HAP-1 (cell line): Measurements from ENCODE around the gene P3H3.
"Not testable (repeated sequence)": the region's sequence is repeated elsewhere in the genome, so short reads cannot be mapped to it uniquely, and the experiment has no call there.

Experiments used
- DNase-seq, 2 experiments: peaks; one replicate each; pipeline ENCODE4 v3.0.0-alpha.2; 2016 to 2020; ENCODE audit warnings: low spot score in 2 of 2
- H3K27me3 ChIP-seq: fragments of 250-450 bp; sonication (Bioruptor Pico); 2 replicates; pipeline ENCODE4 v1.5.1; 2020; ENCODE audit warnings: low read depth, mild to moderate bottlenecking, moderate library complexity
- H3K36me3 ChIP-seq: fragments of 250-450 bp; sonication (Bioruptor Pico); replicated peaks from 2 replicates; pipeline ENCODE4 v1.5.1; 2020; ENCODE audit warnings: mild to moderate bottlenecking
- H3K4me1 ChIP-seq: fragments of 250-450 bp; sonication (Bioruptor Pico); 2 replicates; pipeline ENCODE4 v1.5.1; 2020; ENCODE audit warnings: mild to moderate bottlenecking
- H3K4me3 ChIP-seq: fragments of 250-450 bp; sonication (Bioruptor Pico); 2 replicates; pipeline ENCODE4 v1.5.1; 2020; ENCODE audit warnings: mild to moderate bottlenecking, moderate library complexity
- H3K9me3 ChIP-seq: fragments of 250-450 bp; sonication (Bioruptor Pico); 2 replicates; pipeline ENCODE4 v1.5.1; 2020; ENCODE audit warnings: mild to moderate bottlenecking, moderate library complexity
- in situ Hi-C: fragments of 300-500 bp; cut with MboI; formaldehyde crosslinking; loops from 3 replicates; pipeline ENCODE4 v1.14.3; 2020; ENCODE audit warnings: low sequenced_read_pairs, inconsistent platforms, mixed read lengths

Gene P3H3

DNA sequence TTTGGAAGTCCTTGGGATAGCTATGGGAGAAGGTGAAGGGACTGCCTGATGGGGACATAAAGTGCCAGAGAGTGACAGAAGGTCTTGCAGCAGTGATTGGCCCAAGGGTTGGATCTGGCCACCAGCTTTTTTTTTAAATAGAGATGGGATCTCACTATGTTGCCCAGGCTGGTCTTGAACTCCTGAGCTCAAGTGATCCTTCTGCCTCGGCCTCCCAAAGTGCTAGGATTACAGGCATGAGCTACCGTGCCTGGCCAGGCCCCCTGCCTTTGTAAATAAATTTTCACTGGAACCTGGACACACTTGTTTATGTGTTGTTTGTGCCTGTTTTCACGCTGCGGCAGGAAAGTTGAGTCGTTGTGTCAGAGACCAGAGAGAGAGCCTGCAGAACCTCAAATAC, 37.1 kb downstream of the P3H3 start:
- H3K9me3 ChIP-seq, DNase-seq, H3K27me3 ChIP-seq, H3K4me3 ChIP-seq: not testable (repeated sequence)
- peaks cover 73% of the 10 kb centered on the region for H3K36me3 ChIP-seq
- in situ Hi-C loops: loop anchor here (5.0 kb wide), 1 partner anchor 77 kb away; the partner anchor contains the start of genes C12orf57 and RNU7-1
- peaks cover 12% of the 10 kb centered on the region for H3K4me1 ChIP-seq

DNA sequence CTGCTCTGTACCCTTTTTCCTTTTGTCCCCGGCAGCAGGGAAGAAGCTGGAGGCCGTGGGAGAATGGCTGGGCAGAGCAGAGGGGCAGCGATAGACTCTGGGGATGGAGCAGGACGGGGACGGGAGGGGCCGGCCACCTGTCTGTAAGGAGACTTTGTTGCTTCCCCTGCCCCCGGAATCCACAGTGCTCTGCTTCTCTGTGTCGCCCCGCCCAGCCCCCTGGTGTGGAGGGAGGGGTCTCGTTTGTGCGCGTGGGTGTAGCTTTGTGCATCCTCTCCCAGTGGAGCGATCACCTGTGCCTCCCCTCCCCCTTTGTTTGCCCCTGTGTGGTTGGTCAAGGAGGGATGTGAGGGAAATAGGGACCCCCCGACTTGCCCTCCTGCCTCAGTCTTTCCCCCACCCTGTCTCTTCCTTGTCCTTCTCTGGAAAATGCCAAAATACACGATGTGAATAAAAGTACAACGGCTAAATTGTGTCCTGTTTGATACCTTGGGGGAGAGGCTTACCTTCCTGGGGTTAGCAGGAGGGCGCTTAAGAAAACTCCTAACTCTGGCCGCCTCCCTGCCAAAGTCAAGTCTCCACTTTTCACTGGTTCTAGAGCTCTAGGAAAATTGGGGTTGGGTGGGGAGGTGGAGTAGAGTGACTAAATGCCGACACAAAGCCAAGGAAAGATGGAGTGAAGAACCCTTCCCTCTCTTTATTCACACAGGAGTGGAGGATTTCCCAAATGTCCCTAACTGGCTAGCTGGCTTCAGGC, 38.1 kb downstream of the P3H3 start:
- in situ Hi-C loops: loop anchor here (5.0 kb wide), 1 partner anchor 76 kb away; the partner anchor contains the start of genes C12orf57 and RNU7-1
- H3K4me3 ChIP-seq: peak overlapping the region; percentile 92
- H3K9me3 ChIP-seq: no peaks in the 10 kb centered on the region
- peaks cover 73% of the 10 kb centered on the region for H3K36me3 ChIP-seq
- H3K4me1 ChIP-seq: peaks cover 17% of the 10 kb centered on the region
- DNase-seq: peak in 1 of 2 experiments; percentile 29
- no peaks in the 10 kb centered on the region for H3K27me3 ChIP-seq

GRCh38 chr12:6866920-6867412, 38.8 kb downstream of the P3H3 start:
- in situ Hi-C loops: loop anchor here (5.0 kb wide), 1 partner anchor 75 kb away; the partner anchor contains the start of genes C12orf57 and RNU7-1
- Histone ChIP-seq H3K4me1 (peaks cover 21% of the 10 kb centered on the region), H3K4me3 (peak overlapping the region; percentile 92), H3K36me3 (peaks cover 74% of the 10 kb centered on the region), H3K27me3 (no peaks in the 10 kb centered on the region), H3K9me3 (no peaks in the 10 kb centered on the region)
- DNase-seq: no peak

DNA sequence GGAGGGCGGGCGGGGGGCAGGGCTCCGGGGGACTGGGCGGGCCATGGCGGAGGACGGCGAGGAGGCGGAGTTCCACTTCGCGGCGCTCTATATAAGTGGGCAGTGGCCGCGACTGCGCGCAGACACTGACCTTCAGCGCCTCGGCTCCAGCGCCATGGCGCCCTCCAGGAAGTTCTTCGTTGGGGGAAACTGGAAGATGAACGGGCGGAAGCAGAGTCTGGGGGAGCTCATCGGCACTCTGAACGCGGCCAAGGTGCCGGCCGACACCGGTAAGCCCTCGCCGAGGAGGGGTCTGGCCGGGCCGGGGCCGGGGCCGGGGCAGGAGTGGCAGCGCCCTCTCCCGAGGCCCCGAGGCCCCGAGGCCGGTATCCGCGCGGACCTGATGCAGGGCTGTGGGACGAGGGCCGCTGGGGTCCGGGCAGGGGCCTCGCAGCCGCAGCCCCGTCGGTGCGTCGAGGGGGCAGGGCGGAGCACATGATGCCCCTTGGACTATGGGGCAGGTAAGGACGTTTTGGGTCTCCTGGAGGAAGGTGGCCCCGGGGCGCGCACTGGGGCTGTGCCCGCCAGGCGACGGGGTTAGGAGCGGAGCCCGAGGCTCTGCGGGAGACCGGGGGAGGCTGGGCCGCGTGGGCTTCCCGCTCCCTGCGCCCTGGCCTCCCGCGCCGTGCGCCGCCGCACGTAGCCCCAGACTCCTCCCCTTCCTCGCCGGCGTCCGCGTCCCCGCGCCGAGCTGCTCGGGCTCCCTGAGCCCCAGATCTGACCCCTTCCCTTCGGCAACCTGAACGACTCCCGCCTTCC, 39.4 kb downstream of the P3H3 start, which contains the start of gene TPI1:
TPI1 (plus strand) TSS at position 119 of the 798 bp plus-strand sequence; CDS start at position 155, 36 bp downstream.
- Histone ChIP-seq H3K4me3 (peak within 1 kb of the TSS; percentile 92), H3K4me1 (peaks cover 23% of the 10 kb centered on the region), H3K9me3 (no peaks in the 10 kb centered on the region), H3K27me3 (no peaks in the 10 kb centered on the region), H3K36me3 (peaks cover 77% of the 10 kb centered on the region)
- peak; percentile 71 to 88 for DNase-seq
- in situ Hi-C loops: loop anchor here (5.0 kb wide), 1 partner anchor 75 kb away; the partner anchor contains the start of genes C12orf57 and RNU7-1

GRCh38 chr12:6868211-6869048, 40.2 kb downstream of the P3H3 start:
- Histone ChIP-seq H3K4me1 (peaks cover 23% of the 10 kb centered on the region), H3K4me3 (peak overlapping the region; percentile 92), H3K36me3 (peaks cover 71% of the 10 kb centered on the region), H3K27me3 (no peaks in the 10 kb centered on the region), H3K9me3 (no peaks in the 10 kb centered on the region)
- in situ Hi-C loops: loop anchor here (5.0 kb wide), 1 partner anchor 74 kb away; the partner anchor contains the start of genes C12orf57 and RNU7-1
- DNase-seq: peak in 1 of 2 experiments; percentile 39

DNA sequence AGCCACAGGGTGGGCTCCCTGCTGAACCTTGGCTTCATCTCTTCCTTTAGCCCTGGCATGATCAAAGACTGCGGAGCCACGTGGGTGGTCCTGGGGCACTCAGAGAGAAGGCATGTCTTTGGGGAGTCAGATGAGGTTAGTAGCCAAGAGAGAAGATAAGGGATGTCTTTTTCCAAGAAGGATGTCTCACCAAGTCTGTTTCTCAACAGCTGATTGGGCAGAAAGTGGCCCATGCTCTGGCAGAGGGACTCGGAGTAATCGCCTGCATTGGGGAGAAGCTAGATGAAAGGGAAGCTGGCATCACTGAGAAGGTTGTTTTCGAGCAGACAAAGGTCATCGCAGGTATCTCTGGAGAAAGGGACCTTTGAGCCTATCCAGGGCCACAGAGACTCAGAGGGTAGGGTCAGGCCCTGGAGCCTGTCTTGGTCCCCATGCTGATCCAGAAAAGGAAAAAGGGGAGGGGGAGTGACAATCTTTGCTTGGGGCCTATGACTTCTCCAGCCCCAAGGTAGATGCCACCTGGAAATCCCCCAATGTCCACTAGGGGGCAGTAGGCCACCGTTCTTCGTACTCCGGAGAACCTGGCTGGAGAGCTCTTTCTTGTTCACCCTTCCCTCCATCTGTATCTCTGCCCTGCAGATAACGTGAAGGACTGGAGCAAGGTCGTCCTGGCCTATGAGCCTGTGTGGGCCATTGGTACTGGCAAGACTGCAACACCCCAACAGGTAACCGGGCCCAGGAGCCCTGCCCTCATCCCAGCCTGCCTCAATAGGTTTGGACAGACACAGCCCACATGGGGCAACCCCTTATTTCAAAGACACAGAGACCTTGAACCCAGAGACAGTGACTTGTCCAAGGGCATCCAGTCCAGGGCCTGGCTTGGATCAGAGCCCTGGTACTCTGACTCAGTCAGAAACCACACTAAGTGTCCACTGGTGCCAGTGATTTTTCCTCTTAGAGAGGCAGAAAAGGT, 41.1 kb downstream of the P3H3 start:
- peak overlapping the region; percentile 92 for H3K4me3 ChIP-seq
- peaks cover 26% of the 10 kb centered on the region for H3K4me1 ChIP-seq
- in situ Hi-C loops: loop anchor here (5.0 kb wide), 1 partner anchor 73 kb away; the partner anchor contains the start of genes C12orf57 and RNU7-1
- H3K9me3 ChIP-seq: no peaks in the 10 kb centered on the region
- no peaks in the 10 kb centered on the region for H3K27me3 ChIP-seq
- peak; percentile 72 to 93 for DNase-seq
- H3K36me3 ChIP-seq: peaks cover 66% of the 10 kb centered on the region

DNA sequence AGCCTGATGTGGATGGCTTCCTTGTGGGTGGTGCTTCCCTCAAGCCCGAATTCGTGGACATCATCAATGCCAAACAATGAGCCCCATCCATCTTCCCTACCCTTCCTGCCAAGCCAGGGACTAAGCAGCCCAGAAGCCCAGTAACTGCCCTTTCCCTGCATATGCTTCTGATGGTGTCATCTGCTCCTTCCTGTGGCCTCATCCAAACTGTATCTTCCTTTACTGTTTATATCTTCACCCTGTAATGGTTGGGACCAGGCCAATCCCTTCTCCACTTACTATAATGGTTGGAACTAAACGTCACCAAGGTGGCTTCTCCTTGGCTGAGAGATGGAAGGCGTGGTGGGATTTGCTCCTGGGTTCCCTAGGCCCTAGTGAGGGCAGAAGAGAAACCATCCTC, 42.1 kb downstream of the P3H3 start:
- H3K36me3 ChIP-seq: peaks cover 60% of the 10 kb centered on the region
- H3K4me1 ChIP-seq: peaks cover 30% of the 10 kb centered on the region
- DNase-seq, in situ Hi-C loops, H3K4me3 ChIP-seq, H3K27me3 ChIP-seq, H3K9me3 ChIP-seq: not testable (repeated sequence)

DNA sequence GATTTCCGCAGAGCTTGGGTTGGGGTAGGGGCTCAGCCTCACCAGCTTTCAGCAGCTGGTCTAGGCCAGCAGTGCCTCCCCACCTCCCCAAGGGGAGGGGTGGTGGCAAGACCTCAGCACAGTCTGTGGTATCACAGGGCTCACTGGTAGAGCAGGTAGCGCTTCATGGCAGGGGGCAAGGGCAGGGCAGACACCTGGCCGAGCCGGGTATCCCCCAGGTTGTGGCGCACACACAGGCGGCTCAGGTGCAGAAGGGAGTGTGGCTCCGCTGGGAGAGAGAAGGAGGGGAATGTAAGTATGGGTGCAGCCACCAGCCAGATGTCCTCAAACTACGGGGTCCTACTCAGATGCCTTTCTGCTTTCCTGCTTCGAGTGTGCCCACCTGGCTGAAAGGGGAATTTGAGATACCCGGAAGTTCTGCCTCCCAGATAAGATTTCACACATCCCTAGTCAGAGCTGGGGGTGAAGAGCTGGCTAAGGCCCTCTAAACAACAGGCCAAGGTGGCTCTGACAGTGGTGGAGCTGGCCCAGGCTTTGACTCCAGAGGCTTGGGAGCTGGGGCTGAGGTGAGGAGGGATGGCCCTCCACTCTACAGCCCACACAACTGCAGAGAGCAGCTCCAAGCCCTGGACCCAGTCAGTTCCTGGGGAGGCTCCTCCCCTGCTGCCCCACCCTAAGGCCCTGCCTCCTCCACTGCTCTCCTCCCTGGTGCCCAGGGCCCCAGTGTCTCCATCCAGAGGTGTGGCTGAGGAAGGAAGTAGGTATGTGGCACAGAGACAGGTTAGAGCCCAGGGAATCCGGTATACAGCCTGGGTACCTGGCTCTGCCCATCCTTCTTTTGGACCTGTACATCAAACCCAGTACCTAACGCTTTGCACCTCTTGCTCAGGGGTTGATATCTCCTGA, 43.1 kb downstream of the P3H3 start:
- in situ Hi-C loops: no loop called here
- DNase-seq: peak in 1 of 2 experiments; percentile 82
- Histone ChIP-seq H3K9me3 (no peaks in the 10 kb centered on the region), H3K4me3 (peak overlapping the region; percentile 82), H3K27me3 (no peaks in the 10 kb centered on the region), H3K36me3 (peaks cover 53% of the 10 kb centered on the region), H3K4me1 (peaks cover 30% of the 10 kb centered on the region)

GRCh38 chr12:6872073-6873048, 44.2 kb downstream of the P3H3 start:
- no peaks in the 10 kb centered on the region for H3K27me3 ChIP-seq
- in situ Hi-C loops: no loop called here
- H3K4me3 ChIP-seq: peak overlapping the region; percentile 82
- H3K36me3 ChIP-seq: peaks cover 53% of the 10 kb centered on the region
- no peaks in the 10 kb centered on the region for H3K9me3 ChIP-seq
- H3K4me1 ChIP-seq: peaks cover 26% of the 10 kb centered on the region
- peak; percentile 75 to 92 for DNase-seq

DNA sequence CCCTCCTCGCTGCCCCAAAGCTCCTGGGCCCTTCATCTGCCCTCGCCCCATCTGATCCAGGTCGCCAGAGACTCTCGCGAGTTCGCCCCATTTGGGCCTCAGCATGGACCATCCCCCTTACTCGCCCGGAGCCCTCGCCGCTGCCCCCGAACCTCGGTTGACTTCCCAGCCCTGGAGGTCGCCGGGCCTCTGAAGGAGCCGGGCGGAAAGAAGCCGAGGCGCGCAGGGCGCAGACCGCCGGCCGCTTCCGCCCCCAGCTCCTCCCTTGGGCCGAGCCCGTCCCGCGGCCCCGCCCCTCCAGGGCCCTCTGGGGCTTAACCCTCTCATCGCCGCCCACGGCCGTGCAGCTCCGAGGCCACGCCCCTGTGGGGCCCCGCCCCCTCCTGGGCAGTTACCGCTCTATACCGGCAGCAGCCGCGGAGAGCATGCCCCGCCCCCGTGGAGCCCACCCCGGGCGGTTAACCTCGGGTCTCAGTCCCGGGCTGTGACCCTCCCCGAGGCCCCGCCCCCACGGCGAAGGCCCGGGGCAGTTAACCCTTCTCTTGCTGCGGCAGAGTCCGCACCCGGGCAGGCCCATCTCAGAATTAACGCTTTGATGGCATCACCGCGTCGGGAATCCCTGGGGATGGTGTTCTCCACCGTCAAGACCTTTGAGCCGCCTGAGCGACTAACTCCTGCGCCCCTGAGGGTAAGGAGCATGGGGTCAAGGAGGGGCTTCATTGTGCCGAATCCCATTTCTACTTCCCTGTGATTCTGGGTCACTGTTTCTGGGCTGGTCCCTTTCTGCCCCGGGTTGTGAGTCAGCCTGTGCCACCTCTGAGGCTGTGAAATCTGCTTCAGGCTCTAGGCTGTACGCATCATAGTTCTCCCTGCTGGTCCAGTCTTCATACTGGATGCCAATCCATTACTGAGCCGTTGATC, 45.1 kb downstream of the P3H3 start, which contains the start of gene SPSB2:
SPSB2 (minus strand) TSS at position 210 of the 921 bp plus-strand sequence. CDS start 402 bp downstream, outside the sequence.
- no peaks in the 10 kb centered on the region for H3K9me3 ChIP-seq
- H3K4me1 ChIP-seq: peaks cover 26% of the 10 kb centered on the region
- H3K27me3 ChIP-seq: no peaks in the 10 kb centered on the region
- peaks cover 43% of the 10 kb centered on the region for H3K36me3 ChIP-seq
- peak within 1 kb of the TSS; percentile 82 for H3K4me3 ChIP-seq
- DNase-seq: peak; percentile 95 to 100
- in situ Hi-C loops: no loop called here
